Brain pericyte (primary cell): Measurements from ENCODE around the gene PA2G4.
"Not testable (repeated sequence)": the region's sequence is repeated elsewhere in the genome, so short reads cannot be mapped to it uniquely, and the experiment has no call there.

Experiments used
- DNase-seq: peaks from one replicate; pipeline ENCODE4 v3.0.0-alpha.2; 2012; ENCODE audit warnings: low read depth, low spot score

PA2G4 gene

GRCh38 chr12:56099787-56100186 is 4.6 kb upstream of the PA2G4 start:
- no peak for DNase-seq

DNA sequence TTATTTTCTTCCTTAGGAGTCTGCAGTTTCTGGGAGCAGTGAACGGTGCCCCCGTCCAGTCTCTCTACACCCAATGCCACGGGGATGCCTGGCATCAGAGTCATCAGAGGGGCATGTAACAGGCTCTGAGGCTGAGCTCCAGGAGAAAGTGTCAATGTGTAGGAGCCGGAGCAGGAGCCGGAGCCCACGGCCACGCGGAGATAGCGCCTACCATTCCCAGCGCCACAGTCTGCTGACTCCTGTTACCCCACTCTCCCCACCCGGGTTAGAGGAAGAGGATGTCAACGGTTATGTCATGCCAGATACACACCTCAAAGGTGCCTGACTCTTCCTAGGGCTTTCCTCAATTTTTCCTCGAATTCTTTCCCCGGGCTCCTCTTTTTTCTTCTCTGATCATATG is 3.3 kb upstream of the PA2G4 start:
- no peak for DNase-seq

DNA sequence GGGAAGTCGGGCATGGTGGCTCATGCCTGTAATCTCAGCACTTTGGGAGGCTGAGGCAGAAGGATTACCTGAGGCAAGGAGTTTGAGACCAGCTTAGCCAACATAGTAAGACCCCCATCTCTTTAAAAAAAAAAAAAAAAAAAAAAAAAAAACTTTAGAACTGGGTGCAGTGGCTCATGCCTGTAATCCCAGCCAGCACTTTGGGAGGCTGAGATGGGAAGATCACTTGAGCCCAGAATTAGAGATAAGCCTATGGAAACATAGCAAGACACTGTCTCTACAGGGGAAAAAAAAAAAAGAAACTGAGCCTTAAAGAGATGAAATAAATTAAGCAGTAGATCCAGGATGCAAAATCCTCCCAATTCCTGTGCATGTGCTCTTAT is 1.7 kb upstream of the PA2G4 start:
- no peak for DNase-seq

DNA sequence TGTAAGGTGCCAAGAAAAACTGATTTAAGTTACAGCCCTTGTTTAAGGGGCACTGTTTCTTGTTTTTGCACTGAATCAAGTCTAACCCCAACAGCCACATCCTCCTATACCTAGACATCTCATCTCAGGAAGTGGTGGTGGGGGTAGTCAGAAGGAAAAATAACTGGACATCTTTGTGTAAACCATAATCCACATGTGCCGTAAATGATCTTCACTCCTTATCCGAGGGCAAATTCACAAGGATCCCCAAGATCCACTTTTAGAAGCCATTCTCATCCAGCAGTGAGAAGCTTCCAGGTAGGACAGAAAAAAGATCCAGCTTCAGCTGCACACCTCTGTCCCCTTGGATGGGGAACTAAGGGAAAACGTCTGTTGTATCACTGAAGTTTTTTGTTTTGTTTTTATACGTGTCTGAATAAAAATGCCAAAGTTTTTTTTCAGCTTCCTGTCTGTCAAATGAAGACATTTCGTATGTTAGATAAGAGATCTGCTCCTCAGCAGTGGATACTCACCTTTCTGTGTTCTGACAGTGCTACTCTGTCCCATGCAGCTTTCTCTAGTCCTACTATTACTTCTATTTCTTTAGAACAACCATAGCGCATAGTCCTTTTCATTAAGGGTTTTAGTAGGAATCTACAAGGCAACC is 1.2 kb upstream of the PA2G4 start:
- DNase-seq: no peak

DNA sequence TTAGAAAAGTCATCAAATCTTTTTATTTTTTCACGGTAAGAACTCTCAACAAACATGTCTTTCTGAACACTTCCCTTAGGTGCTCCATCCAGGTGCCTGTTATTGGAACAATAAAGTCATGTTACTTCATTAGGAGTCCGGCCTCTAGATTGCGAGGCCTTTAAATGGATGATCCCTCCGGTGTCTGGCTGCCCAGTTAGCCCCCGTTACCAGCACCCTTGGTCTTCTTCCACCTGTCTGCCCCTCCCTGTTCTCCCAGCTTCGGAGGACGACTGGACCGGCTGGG is 593 bp upstream of the PA2G4 start:
- DNase-seq: no peak

DNA sequence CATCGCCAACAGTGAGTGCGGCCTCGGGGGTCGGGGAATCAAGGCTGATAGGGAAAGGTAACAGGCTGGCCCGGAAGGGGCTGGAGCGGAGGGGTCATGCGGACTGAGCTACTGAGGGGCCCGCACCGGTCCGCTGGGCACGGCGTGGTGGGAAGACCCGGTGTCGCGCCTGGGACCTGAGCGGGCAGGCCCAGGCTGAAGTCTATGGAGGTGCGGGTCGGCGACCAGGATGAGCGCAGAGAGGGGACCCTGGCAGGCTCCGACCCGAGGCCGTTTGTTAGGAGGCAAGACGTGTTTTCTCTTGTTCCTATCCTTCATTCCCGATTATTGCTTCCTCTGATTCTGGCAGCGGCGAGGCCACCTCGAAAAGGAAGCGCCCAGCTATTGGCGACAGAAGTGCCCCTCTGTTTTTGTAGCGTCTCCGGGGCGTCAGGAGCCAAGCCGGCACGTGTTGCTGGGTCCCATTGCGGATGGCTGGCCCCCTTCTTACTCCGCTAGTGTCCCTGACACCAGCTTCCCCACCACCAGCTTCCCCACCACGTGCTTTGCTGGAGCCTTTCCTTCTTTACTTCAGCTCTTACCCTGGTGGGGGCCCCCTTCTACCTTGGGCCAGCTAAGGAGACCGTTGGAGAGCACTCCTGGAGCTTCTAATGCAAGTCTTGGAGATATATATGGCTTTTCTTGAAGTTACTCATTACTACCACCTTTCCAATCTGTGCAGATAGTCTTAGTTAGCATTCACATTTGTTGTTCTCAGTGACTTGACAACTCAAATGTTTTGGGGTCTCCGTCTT is 653 bp downstream of the PA2G4 start:
- no peak for DNase-seq

- no peak for DNase-seq
These were observed 1.2 kb downstream of the PA2G4 start for GRCh38 chr12:56105609-56105902.

GRCh38 chr12:56107242-56107641 is 2.9 kb downstream of the PA2G4 start:
- DNase-seq: no peak

DNA sequence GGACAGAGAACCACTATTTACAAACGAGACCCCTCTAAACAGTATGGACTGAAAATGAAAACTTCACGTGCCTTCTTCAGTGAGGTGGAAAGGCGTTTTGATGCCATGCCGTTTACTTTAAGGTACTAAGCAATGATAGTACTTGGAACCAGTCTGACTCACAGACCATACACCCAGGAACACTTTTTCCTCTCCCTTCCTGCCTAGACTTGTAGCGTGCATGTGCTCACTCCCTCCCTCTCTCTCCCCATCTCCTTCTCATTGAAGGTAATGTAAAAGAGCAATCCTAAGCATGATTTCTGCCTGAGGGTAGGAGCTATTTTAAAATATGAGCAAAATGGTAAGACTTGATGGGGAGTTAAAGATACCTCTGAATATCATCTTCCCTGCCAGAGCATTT is 6.2 kb downstream of the PA2G4 start:
- no peak for DNase-seq

DNA sequence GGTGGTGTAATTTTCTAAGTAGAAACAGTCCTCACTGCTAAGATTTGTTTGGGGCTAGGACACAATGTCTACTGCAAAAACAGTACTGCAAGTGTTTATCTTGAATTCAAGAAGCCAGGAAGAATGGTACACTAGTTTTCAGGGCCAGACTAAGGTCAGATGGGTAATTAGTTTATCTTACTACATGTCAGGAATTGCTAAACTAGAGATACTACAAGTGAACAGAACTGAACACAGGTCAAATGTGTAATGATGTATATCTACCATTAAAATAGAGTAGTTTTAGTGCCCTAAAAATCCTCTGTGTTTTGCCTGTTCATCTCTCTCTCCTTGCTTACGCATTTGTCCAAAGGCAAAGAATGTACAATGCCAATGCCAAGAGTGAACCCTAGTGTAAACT is 9.7 kb downstream of the PA2G4 start:
- no peak for DNase-seq

DNA sequence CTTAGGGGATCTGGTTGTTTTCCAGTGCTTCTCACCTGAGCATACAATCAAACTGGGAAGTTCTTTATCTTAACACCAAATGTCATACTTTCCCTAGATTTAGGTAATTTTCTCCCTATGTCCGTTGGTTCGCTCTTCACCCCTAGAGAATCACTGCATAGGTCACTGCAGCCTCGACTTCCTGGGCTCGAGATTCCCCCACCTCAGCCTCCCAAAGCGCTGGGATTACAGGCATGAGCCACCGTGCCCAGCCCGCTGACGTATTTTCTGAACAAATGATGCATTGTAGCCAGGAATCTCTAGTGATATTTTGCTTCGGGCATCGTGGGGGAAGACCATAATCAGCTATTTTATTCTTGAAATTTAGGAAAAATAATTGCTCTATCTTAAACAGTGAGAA is 11.0 kb downstream of the PA2G4 start:
- DNase-seq: no peak

DNA sequence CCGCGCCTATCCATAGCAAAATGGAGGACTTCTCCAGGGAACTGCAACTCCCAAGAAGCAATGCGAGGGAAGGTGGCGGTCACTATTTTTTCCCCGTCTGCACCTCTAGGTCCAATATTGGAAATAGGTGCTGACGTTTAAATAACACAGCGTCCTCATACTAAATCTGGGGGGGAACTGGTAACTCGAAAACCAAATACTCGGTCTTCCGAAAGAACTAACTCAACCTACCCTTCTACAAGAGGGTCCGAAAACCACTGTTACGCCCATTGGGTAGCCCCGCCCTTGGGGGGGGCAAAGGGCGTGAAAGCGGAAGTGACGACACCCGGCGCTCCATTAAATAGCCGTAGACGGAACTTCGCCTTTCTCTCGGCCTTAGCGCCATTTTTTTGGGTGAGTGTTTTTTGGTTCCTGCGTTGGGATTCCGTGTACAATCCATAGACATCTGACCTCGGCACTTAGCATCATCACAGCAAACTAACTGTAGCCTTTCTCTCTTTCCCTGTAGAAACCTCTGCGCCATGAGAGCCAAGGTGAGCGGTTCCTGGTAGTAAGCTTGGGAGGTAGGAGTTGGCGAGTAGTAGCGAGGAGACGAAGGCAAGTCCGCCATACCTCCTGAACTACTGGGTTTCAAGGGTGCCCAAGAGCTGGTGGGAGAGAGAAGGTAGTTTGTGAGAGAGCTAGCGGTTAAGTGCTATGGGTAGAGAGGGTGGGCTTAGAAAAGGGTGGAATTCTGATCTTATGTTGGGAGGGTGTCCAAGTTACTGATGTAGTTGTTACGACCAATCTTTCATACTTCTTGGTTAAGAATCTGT is 12.1 kb downstream of the PA2G4 start, which contains the start of gene RPL41:
RPL41 (plus strand) TSS at position 367 of the 815 bp plus-strand sequence.
- peak; percentile 79 for DNase-seq

GRCh38 chr12:56117082-56117706 is 12.8 kb downstream of the PA2G4 start:
- DNase-seq: not testable (repeated sequence)

- peak; percentile 98 for DNase-seq
These were observed 13.7 kb downstream of the PA2G4 start, which contains the start of gene ZC3H10 for GRCh38 chr12:56117778-56118687. Gene ZC3H10, plus strand, starts transcription at chr12:56118266. Its CDS starts 2,297 bp downstream, at chr12:56120563.

- no peak for DNase-seq
These were observed 14.5 kb downstream of the PA2G4 start for GRCh38 chr12:56118688-56119357.

DNA sequence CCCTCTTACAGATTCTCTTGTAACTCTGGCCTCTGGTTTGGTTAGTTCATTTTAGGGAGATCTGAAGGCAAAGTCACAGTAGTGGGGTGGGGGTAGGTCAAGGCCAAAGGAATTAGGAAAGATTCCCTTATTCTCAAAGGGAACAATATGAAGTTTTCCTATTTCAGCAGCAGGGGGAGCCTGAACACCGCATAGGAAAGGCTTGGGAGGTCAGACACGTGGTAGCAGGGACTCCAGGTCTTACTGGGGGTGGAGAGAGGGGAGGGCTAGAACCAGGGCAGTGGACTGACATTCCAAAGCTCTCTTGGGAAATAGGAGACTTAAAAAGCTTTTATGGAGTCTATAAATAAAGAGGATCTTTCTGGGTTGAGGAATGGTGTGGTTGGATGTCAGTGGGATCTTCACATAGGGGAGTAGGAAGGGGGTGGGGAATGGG is 15.0 kb downstream of the PA2G4 start:
- DNase-seq: no peak

DNA sequence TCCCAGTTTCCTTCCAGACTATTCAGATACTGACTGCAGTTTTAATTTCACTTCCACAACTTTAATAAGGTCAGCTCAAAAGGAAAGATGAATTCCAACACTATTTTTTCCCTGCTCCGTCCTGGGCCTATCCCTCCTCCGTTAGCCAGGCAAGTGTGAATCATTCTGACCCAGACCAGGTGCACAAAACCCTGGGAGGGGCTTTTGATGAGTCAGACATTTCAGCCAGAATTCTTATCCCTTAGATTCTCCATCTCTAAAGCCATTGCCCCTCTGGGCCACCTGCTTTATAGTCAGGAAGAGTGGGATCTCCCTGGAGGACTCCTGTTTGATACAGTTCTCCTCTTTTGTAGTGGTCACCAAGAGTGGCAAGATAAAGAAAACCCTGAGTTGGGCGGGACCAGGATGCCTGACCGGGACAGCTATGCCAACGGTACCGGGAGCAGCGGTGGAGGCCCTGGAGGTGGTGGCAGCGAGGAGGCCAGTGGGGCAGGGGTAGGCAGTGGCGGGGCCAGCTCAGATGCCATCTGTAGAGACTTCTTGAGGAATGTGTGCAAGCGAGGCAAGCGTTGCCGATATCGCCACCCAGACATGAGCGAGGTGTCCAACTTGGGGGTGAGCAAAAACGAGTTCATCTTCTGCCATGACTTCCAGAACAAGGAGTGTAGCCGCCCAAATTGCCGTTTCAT is 15.9 kb downstream of the PA2G4 start:
- DNase-seq: no peak

DNA sequence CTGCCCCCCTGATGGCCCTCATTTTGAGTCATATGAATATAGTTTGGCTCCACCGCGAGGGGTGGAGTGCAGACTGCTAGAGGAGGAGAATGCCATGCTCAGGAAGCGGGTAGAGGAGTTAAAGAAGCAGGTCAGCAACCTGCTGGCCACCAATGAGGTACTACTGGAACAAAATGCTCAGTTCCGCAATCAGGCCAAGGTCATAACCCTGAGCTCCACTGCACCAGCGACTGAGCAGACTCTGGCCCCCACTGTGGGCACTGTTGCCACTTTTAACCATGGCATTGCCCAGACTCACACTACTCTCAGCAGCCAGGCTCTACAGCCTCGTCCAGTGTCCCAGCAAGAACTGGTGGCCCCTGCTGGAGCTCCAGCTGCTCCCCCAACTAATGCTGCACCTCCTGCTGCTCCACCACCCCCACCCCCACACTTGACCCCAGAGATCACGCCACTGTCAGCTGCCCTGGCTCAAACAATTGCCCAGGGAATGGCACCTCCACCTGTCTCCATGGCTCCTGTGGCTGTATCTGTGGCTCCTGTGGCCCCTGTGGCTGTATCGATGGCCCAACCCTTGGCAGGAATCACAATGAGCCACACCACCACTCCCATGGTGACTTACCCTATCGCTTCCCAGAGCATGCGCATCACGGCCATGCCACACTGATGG is 17.0 kb downstream of the PA2G4 start:
- no peak for DNase-seq

DNA sequence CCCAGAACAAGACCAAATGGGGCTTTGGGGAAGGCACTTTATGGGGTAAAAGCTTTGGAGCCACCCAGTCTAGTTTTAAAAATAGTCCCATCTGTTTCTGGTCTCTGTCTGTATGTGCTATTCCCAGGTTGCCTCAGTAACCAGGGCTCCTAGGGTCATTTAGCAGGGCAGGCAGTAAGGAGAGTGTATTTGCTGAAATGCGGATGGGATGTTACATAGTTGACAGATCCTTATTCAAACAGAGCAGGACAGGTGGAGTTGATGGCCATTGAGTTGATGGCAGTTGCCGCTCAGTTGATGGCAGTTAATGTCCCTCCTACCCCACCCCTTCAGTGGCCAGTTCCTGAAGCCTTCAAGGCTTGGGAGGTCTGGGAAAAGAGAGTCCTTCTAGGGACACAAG is 18.3 kb downstream of the PA2G4 start:
- no peak for DNase-seq
